ENCODE data around the gene UROC1.

The UROC1 gene

DNA sequence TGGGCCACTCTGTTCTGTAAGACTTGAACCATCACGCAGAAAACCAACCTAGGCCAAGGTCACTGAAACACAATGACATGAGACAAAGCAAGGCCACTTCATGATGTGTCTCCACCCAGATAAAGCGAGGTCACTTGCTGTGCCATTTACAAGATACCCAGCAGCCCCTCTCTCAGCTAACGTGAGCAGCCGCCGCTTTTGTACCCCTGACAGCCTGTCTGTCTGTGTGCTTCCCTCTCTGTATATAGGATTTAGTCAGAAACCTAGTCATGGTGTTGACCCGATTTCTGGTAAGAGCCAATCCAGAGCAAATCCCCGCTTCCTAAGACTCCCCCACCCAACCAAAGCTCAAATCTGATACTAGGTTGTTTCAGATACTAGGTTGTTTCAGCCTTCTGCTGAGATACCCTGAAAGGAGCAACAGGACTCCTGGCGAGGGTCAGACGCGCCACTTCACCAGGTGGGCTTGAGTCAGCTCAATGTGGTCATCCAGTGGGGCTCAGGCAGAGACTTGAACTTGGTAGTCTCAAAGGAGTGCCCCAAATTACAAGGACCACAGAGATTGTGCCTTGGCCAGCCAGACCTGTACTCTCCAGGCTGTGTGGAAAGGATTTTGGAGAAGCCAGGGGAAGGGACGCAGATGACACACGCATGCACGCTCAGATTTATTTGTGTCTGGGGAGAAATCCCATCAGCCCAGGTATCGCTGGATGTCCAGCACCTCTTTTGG, 38.8 kb downstream of the UROC1 start:
- no peak for DNase-seq (ENCODE audit: low spot score)

DNA sequence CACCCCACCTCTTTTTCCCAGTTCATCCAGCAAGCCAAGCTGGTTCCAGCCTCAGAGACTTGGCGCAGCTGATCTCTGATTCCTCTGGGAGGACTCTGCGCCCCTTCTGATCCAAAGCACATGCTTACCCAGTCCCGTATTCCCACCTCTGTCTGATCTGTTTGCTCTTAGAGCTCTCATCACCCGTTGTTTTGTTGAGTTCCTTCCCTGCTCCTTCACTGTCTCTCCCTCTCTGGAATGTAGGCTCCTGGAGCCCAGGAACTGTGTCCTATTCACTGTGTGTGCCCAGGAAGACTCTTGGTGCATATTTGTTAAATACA, 40.6 kb downstream of the UROC1 start:
- DNase-seq (ENCODE audit: low spot score) = no peak

GRCh38 chr3:126476166-126477060, 41.2 kb downstream of the UROC1 start:
- no peak for DNase-seq (ENCODE audit: low spot score)

- peak; percentile 100 for DNase-seq (ENCODE audit: low spot score)
These were observed 42.0 kb downstream of the UROC1 start, which contains the start of gene ZXDC for GRCh38 chr3:126475413-126476114. TSS of gene ZXDC (minus strand) at chr3:126475891. CDS start at chr3:126475865, 26 bp downstream.

DNA sequence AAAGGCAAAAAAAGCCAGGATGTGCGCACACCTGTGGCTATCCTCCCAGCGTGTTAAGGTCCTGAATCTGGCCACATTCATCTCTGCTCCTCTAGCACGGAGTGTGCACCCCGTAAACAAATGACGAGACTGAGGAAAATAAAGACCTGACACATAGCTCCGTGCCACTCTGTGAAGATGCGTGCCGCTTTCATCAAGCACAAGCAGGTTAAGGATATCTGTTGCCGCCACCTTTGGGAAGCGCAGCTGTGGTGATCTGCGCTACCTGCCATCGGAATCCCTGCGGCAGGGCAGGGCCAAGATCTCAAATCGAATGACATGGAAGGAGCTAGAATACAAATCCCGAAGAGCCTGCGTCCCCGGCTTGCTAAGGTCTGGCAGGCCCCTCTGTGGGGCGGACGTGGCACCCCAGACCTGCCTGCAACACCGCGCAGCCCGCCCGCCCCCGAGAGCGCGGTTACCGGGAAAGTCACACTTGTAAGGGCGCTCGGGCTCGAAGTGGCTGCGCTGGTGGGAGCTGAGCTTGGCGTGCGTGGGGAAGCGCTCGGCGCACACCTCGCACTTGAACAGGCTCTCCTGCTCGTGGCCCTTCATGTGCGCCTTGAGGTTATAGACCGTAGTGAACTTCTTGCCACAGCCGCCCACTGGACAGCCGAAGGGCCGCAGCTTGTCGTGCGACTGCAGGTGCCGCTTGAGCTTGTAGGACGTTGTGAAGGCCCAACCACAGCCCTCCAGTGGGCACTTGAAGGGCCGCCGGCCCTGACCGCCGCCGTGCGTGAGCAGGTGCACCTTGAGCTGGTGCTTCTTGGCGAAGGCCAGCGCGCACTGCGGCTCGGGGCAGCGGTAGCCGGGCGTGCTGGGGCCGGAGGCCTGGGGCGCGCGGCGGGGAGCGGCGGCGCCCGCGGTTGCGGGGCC, 42.8 kb downstream of the UROC1 start:
- DNase-seq (ENCODE audit: low spot score) = peak; percentile 38

DNA sequence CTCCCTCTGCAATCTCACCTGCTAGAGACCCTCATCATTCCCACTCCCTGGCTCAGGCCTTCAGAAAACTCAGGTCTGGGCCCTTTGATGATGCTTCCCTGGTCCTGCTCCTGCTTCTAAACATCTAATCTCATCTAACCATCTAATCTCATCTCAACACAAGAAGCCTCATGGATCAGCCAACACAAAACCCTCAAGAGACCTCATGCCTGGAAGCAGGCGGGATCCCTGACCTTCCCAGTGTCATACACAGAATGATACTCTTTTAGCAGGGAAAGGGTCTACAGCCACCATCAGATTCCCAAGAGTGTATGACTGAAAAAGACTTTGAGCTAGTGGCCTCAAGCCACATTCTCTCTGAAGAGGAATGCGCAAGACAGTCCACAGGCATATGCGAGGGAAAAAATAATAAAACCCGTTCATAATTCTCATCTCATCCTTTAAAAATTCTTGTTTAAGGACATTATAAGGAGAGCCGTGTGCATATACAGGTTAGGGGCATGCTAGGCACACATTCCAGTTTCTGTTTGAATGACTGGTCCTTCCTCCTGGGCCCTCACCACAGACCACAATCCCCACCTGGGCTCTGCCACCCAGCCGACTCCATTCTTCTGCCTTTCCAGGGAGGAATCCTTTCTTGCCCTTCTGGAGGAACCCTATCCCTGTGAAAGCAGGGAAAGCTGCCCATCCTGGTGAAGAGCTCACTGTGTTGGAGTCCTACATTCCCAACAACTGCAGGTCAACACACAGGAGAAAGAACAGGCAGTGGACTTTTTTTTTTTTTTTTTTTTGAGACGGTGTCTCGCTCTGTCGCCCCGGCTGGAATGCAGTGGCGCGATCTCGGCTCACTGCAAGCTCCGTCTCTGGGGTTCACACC, 44.0 kb downstream of the UROC1 start:
- DNase-seq (ENCODE audit: low spot score) = no peak

- no peak for DNase-seq (ENCODE audit: low spot score)
These were observed 45.1 kb downstream of the UROC1 start for GRCh38 chr3:126472277-126473006.

DNA sequence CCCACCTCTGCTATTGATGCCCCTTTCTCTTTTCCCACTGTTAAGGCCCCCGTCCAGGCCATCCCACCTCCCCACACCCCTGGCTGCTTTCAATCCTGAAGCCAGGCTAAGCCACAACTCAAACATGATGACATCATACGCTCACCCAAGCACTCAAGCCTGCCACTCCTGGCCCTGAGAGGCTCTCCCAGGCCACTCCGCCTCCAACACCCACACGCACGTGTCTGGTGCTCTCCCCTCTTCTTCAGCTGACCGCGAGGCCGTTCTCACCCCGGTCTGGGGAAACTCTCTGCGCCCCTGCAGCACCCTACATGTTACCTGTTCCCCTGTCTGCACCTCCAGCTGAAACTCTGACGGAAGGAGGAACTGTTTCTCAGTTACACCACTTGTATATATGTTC, 48.1 kb downstream of the UROC1 start:
- no peak for DNase-seq (ENCODE audit: low spot score)

- DNase-seq (ENCODE audit: low spot score) = no peak
These were observed 49.3 kb downstream of the UROC1 start for GRCh38 chr3:126468028-126468891.

DNA sequence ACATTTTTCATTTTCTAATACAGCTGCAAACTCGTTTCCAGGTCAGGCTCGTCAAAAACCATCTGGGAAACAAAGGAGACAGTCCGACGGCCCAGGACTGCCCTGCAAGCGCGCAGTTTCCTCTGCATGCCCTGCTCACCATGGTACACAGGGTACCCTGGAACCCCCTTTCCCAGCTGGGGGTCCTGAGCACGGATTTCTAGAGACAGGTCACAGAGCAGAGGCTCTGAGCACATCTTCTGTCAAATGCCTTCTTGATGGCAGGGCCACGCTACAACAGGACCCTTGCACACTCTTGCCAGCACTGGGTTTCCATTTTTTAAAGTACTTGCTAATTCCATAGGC, 50.0 kb downstream of the UROC1 start:
- DNase-seq (ENCODE audit: low spot score) = no peak

DNA sequence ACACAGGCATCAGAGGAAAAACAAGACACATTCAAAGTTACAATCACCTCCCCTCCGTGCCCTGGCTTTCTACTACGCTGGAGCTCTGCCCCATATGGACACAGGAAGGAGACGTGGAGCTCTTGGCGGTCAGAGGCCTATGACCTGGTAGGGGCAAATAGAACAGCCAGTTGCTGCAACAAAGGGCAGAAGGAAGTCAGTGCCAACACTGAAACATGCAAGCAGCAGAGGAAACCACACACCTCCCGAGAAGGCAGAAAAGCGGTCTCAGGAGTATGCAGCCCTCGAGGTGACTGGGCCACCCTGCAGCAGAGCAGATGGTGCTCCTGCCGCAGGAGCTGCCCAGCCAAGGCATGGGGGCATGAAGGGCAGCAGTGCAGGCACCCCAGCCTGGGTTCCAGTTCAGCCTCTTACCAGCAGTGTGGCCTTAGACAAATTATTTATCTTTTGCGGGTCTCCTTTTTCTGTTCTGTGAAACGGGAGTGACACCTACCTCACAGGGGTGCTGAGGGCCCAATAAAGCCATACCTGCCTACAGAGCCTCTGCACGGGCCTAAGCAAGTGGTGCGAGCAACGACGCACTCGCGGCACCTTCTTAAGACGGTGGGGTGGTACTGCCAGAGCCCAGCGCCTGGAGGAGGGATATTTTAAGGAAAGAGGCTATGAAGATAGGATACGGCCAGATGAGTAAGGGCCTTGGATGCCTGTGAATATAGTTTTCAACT, 50.5 kb downstream of the UROC1 start:
- no peak for DNase-seq (ENCODE audit: low spot score)

DNA sequence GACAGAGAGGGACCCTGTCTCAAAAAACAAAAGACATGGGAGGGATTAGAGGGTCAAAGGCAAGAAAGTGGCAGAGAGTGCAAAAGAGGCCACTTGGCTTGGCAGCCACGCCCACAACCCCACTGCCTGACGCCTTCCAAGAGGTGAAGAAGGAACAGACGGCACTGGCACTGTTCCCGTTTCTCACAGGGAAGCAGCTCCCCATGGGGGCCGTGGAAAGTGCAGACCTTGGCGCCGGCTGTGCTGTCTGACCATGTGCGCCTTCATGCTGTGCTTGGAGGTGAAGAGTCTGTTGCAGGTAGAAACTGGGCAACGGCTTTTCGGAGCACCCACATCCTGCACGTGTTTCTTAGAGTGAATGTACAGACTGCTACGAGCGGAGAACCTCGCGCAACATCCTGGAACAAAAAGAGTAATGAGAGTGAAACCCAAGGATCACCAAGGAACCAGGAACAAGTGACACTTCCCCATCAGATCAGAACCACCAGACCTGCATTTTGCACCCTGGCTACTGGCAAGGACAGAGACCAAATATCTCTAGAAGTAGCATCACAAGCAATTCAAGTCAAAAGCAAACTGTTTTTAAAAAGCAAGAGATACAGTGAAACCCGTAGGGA, 51.5 kb downstream of the UROC1 start:
- no peak for DNase-seq (ENCODE audit: low spot score)

DNA sequence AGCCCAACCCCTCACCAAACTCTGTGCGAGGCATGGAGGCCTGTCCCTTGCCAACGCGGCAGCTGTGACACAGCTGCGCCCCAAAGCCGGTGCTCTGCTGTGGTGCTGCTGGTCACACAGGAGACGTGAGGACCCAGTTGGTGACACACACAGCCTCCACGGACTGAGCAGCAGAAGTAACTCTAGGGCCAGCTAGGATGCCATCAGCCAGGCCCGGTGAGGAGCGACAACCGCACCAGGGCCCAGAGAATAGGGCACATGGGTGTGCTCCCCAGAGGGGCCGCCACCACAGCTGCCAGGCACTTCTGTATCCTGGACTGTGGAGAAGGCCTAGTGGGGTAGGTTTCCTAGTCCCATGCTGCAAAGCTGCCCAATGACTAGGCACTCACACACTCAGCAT, 52.6 kb downstream of the UROC1 start:
- no peak for DNase-seq (ENCODE audit: low spot score)

GRCh38 chr3:126464494-126464893, 53.1 kb downstream of the UROC1 start:
- no peak for DNase-seq (ENCODE audit: low spot score)

GRCh38 chr3:126464093-126464492, 53.5 kb downstream of the UROC1 start:
- DNase-seq (ENCODE audit: low spot score) = no peak

DNA sequence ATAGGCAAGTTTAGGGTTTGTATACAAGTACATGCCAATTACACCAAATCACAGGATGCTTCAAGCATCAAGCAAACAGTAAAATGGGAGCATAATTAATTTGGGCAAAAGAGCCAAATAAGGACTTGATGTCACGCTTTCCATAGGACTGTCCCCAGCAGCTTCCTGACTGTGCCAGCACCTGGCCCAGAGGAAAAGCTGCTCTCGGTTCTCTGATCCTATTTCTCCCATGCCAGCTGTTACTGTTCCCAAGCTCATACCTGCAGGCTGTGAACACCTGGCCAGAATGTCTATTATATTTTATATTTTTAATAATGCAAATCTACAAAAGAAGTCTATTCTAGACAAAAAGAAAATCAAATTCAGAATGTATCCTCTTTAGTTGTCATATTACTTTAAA, 54.1 kb downstream of the UROC1 start:
- no peak for DNase-seq (ENCODE audit: low spot score)

GRCh38 chr3:126461450-126462070, 56.0 kb downstream of the UROC1 start:
- DNase-seq (ENCODE audit: low spot score) = no peak

DNA sequence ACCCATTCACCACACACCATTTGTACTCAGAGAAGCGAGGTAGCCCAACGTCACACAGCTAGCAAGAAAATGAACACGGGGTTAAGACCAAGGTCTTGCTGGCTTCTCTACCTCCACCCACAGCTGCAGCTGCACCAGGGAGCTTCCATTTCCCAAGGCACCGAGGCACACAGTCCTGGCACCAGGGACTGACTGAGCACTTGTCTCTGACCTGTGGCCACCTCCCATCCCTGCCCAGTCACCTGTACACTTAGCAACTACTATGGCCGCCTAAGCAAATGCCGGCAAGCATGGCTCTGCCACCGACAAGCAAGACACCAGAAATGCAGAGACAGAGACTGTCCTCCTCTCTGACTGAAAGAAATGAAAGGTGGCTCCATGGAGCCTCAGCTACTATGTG, 57.2 kb downstream of the UROC1 start:
- no peak for DNase-seq (ENCODE audit: low spot score)

All from germinal center (tissue), 1 donor.